Uterus (tissue), 4 donors: ENCODE results near the gene SUPT20HL2. TPM values are rescaled to one million over a fixed set of nuclear protein-coding genes. Genes with fewer than 3 reads are reported as not detected.

Experiments used
- DNase-seq, 2 donors: peaks; one replicate each; pipeline ENCODE4 v3.0.0-alpha.2; 2019 to 2020
- H3K27ac ChIP-seq, 2 donors: fragments of 200-600 bp; sonication (generic); 1 replicate in 1 of 2; 2 replicates in 1 of 2; pipeline ENCODE4 v1.5.1; 2016 to 2018
- H3K27me3 ChIP-seq, 2 donors: fragments of 200-600 bp; sonication (generic); one replicate each; pipeline ENCODE4 v1.5.1; 2018 to 2019; ENCODE audit warnings: control low read depth in 1 of 2
- H3K36me3 ChIP-seq, 2 donors: fragments of 200-600 bp; sonication (generic); one replicate each; pipeline ENCODE4 v1.5.1; 2019; ENCODE audit warnings: control low read depth in 1 of 2
- H3K4me1 ChIP-seq, 2 donors: fragments of 200-600 bp; sonication (generic); one replicate each; pipeline ENCODE4 v1.5.1; 2018 to 2019; ENCODE audit warnings: control low read depth in 1 of 2
- H3K4me3 ChIP-seq, 2 donors: fragments of 200-600 bp; sonication (generic); 1 replicate in 1 of 2; 2 replicates in 1 of 2; pipeline ENCODE4 v1.5.1; 2018 to 2019; ENCODE audit warnings: mild to moderate bottlenecking in 1 of 2
- H3K9me3 ChIP-seq, 2 donors: fragments of 200-600 bp; sonication (generic); one replicate each; pipeline ENCODE4 v1.5.1; 2019; ENCODE audit warnings: control low read depth in 1 of 2
- POLR2A ChIP-seq, 2 donors: fragments of 450-650 bp; IDR thresholded peaks; one replicate each; pipeline ENCODE4 v1.6.1; 2016; ENCODE audit warnings: antibody characterized with exemption in 2 of 2, mild to moderate bottlenecking in 1 of 2, moderate library complexity in 1 of 2
- intact Hi-C: fragments of 100-400 bp; cut with DNase I; formaldehyde crosslinking; loops from one replicate; pipeline ENCODE4 v1.15.1; 2023; ENCODE audit warnings: low total_unique reads
- total RNA-seq, 4 donors: library from RNA; depleted of rRNA in 3 of 4; stranded (reverse); fragments of >200 nt in 3 of 4; gene quantifications; one replicate each; pipeline versions ENCODE4 v1.1.0 to v1.2.4, GENCODE V29; 2014 to 2023
- TF ChIP-seq, protein P1 (sequence below), 4 experiments: fragments of 200-600 bp in 2 of 4; fragments of 450-650 bp in 2 of 4; sonication (generic) in 2 of 4; IDR thresholded peaks; one replicate each; pipeline ENCODE4 v1.5.1; 2016 to 2019; ENCODE audit warnings: antibody characterized with exemption in 4 of 4, mild to moderate bottlenecking in 2 of 4, moderate library complexity in 1 of 4
- donor health status: DM: yes; HTN: yes; CAD: no.

The SUPT20HL2 gene
- total RNA-seq, 4 donors from 2014 or later = 1.2 TPM; not detected in 3

DNA sequence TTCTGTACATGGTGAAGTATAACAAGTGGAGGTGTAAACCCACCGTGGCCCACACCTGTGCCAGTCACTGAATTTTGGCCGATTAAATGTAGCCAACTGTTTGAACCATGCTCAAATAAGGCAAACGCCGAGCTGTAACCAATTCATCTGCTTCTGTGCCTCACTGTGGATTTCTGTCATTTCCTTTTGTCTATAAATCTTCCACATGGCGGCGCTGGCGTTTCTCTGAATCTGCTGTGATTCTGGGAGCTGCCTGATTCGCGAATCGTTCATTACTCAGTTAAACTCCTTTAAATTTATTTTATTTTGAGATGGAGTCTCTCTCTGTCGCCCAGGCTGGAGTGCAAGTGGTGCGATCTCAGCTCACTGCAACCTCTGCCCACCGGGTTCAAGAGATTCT is 19.2 kb downstream of the SUPT20HL2 start:
- Histone ChIP-seq H3K36me3 (no peaks in the 10 kb centered on the region), H3K4me1 (no peaks in the 10 kb centered on the region), H3K27me3 (no peaks in the 10 kb centered on the region), H3K9me3 (no peaks in the 10 kb centered on the region), H3K4me3 (no peak overlapping the region), H3K27ac (no peak overlapping the region)
- no peak for DNase-seq
- TF ChIP-seq, protein P1, sequence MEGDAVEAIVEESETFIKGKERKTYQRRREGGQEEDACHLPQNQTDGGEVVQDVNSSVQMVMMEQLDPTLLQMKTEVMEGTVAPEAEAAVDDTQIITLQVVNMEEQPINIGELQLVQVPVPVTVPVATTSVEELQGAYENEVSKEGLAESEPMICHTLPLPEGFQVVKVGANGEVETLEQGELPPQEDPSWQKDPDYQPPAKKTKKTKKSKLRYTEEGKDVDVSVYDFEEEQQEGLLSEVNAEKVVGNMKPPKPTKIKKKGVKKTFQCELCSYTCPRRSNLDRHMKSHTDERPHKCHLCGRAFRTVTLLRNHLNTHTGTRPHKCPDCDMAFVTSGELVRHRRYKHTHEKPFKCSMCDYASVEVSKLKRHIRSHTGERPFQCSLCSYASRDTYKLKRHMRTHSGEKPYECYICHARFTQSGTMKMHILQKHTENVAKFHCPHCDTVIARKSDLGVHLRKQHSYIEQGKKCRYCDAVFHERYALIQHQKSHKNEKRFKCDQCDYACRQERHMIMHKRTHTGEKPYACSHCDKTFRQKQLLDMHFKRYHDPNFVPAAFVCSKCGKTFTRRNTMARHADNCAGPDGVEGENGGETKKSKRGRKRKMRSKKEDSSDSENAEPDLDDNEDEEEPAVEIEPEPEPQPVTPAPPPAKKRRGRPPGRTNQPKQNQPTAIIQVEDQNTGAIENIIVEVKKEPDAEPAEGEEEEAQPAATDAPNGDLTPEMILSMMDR (IDR thresholded peaks at IDR 0.05) = no peak
- no peak for TF ChIP-seq POLR2A (IDR thresholded peaks at IDR 0.05)
- intact Hi-C loops = no loop called here

DNA sequence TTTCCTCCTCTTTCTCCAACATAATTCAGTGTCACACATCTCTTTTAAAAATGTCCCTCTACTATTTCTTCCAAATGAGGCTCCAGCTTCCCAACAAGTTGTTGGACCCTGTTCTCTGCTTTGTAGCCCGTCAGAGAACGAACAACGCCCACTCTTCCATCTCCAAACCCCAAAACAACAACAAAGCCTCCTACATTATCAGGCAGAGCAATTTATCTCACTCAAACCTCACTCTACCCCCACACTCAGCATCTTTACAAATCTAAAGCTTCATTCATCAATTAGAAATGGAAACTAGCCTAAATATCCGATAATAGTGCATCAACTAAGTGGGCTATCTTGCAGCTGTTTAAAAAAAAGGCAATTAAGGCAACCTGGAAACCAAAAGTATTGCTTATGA is 20.5 kb downstream of the SUPT20HL2 start:
- H3K4me3 ChIP-seq = no peak overlapping the region
- H3K36me3 ChIP-seq = no peaks in the 10 kb centered on the region
- peak overlapping the region; percentile 64 to 67 for H3K27ac ChIP-seq
- H3K4me1 ChIP-seq = no peaks in the 10 kb centered on the region
- intact Hi-C loops = no loop called here
- no peak for DNase-seq
- TF ChIP-seq POLR2A (IDR thresholded peaks at IDR 0.05) = no peak
- TF ChIP-seq, protein P1 (IDR thresholded peaks at IDR 0.05) = no peak
- no peaks in the 10 kb centered on the region for H3K9me3 ChIP-seq
- H3K27me3 ChIP-seq = no peaks in the 10 kb centered on the region

DNA sequence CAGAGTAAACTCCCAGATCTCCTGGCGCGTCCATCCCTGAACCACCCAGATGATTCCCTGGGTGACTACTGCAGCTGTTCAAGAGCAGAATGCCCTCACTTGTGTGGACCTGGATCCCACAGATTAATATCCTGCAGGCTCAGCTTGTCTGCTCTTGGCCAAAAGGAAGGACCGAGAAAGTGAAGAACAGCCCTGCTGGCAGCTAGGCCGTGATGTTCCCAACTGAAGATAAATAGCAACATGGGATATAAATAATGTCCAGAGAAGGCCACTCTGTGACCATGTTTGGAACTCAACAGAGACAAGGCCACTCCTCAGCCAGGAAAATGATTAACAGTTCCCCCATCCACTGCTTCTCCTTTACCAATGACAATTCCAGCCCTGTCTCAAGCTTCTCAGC is 21.5 kb downstream of the SUPT20HL2 start:
- H3K4me3 ChIP-seq = no peak overlapping the region
- H3K36me3 ChIP-seq = no peaks in the 10 kb centered on the region
- peak; percentile 47 to 69 for DNase-seq
- H3K27ac ChIP-seq = peak overlapping the region; percentile 64 to 67
- no peaks in the 10 kb centered on the region for H3K4me1 ChIP-seq
- intact Hi-C loops = no loop called here
- H3K9me3 ChIP-seq = no peaks in the 10 kb centered on the region
- TF ChIP-seq, protein P1 (IDR thresholded peaks at IDR 0.05) = no peak
- TF ChIP-seq POLR2A (IDR thresholded peaks at IDR 0.05) = no peak
- H3K27me3 ChIP-seq = no peaks in the 10 kb centered on the region

DNA sequence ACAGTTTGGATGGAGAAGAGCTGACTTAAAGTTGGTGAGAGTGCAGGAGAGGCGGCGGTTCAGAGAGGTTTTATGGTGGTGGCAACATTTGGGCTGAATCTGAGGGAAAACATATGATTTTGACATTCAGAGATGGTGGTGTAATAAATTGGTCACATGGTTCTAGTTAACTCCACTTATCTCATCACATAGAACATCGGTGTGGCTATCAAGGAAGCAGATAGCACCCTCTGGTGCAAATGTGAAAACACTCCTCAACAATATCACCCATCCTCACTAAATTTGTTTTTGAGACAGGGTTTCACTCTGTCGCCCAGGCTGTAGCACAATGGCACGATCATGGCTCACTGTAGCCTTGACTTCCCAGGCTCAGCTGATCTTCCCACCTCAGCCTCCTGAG is 28.8 kb downstream of the SUPT20HL2 start:
- Histone ChIP-seq H3K27ac (no peak overlapping the region), H3K36me3 (no peaks in the 10 kb centered on the region), H3K9me3 (no peaks in the 10 kb centered on the region), H3K4me3 (no peak overlapping the region), H3K27me3 (no peaks in the 10 kb centered on the region), H3K4me1 (no peaks in the 10 kb centered on the region)
- intact Hi-C loops = no loop called here
- TF ChIP-seq, protein P1 (IDR thresholded peaks at IDR 0.05) = no peak
- TF ChIP-seq POLR2A (IDR thresholded peaks at IDR 0.05) = no peak
- no peak for DNase-seq

DNA sequence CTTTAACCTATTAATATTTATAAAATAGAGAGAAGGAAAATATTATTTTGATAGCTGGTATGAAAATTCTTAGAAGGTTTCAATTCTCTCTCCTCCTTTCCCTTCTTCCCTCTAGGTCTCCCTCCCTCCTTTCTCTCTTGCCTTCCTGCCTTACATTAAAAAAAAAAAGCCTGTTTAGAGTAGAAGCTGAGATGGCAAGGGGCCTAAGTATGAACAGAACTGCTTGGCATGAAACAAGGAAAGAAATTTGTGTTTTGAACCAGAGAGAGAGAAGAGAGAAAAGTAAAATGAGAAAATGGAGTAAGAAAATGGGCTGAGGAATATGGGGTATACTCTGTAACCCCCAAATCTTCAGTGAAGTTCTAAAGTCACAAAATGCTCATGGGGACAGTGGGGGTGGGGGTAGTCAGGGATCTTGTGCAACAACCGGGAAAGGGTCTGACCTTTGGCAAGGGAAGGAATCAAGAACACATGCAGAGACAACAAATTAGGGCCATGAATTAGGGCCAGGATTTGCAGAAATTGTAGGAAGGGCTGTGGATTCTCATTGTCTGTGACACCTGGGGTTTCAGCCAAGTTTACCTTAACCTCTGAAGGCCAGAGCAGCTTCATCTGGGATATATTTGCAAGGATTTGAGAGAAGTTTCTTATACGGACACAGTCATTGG is 30.6 kb downstream of the SUPT20HL2 start:
- no peaks in the 10 kb centered on the region for H3K4me1 ChIP-seq
- peak overlapping the region; percentile 37 to 65 for H3K27ac ChIP-seq
- no peaks in the 10 kb centered on the region for H3K36me3 ChIP-seq
- H3K9me3 ChIP-seq = no peaks in the 10 kb centered on the region
- H3K27me3 ChIP-seq = no peaks in the 10 kb centered on the region
- H3K4me3 ChIP-seq = no peak overlapping the region
- peak; percentile 54 to 65 for DNase-seq
- TF ChIP-seq, protein P1 (IDR thresholded peaks at IDR 0.05) = no peak
- no peak for TF ChIP-seq POLR2A (IDR thresholded peaks at IDR 0.05)
- intact Hi-C loops = no loop called here
